PC-3 (cell line): Measurements from ENCODE around the gene CHPF2. TPM values are rescaled to one million over a fixed set of nuclear protein-coding genes. Genes with fewer than 3 reads are reported as not detected.

ENCODE experiments used
- ATAC-seq: fragments of 200-7000 bp; cut with Tn5 transposase; 2 replicates; pipeline ENCODE4 v1.9.1; 2020; ENCODE audit warnings: mild to moderate bottlenecking, moderate library complexity
- BruUV-seq: library from RNA; stranded (reverse); fragments of 400-500 nt; replicated peaks from 2 replicates; lab custom pipeline; 2021; lab: Mats Ljungman, UMichigan
- CTCF ChIA-PET: fragments of 300-600 bp; sonication (Branson Sonifier 250); formaldehyde crosslinking; loops from one replicate; lab custom pipeline; 2022; ENCODE audit warnings: antibody characterized with exemption; lab: Charles Lee
- POLR2A ChIA-PET: fragments of 300-600 bp; sonication (Branson Sonifier 250); formaldehyde crosslinking; loops from one replicate; lab custom pipeline; 2022; ENCODE audit warnings: antibody characterized with exemption; ENCODE audit not compliant: unreplicated experiment; lab: Charles Lee
- DNase-seq: peaks from one replicate; pipeline ENCODE4 v3.0.0-alpha.2; 2015
- H2AFZ ChIP-seq: fragments of 300-600 bp; sonication (generic); 2 replicates; pipeline ENCODE4 v1.6.0; 2016; ENCODE audit warnings: antibody characterized with exemption, low read length
- H3F3A ChIP-seq: fragments of 300-600 bp; sonication (generic); one replicate; pipeline ENCODE4 v1.6.0; 2017; ENCODE audit warnings: antibody characterized with exemption, low read length, control low read depth, mild to moderate bottlenecking; ENCODE audit not compliant: unreplicated experiment
- H3K27ac ChIP-seq: fragments of 300-600 bp; sonication (generic); 2 replicates; pipeline ENCODE4 v1.5.1; 2016; ENCODE audit warnings: mild to moderate bottlenecking, low read length
- H3K27me3 ChIP-seq: fragments of 300-600 bp; sonication (generic); 2 replicates; pipeline ENCODE4 v1.6.1; 2016; ENCODE audit warnings: low read length, mixed read lengths
- H3K36me3 ChIP-seq: fragments of 300-600 bp; sonication (generic); 2 replicates; pipeline ENCODE4 v1.6.1; 2016; ENCODE audit warnings: low read depth, mixed run types, low read length, mixed read lengths
- H3K4me1 ChIP-seq: fragments of 300-600 bp; sonication (generic); 2 replicates; pipeline ENCODE4 v1.5.1; 2016; ENCODE audit warnings: low read length; ENCODE audit not compliant: insufficient read depth
- H3K4me2 ChIP-seq: fragments of 300-600 bp; sonication (generic); 2 replicates; pipeline ENCODE4 v1.6.0; 2016; ENCODE audit warnings: low read length
- H3K4me3 ChIP-seq: fragments of 300-600 bp; sonication (generic); 2 replicates; pipeline ENCODE4 v1.5.1; 2016; ENCODE audit warnings: mild to moderate bottlenecking, low read length, mixed read lengths
- H3K79me2 ChIP-seq: fragments of 300-600 bp; sonication (generic); 2 replicates; pipeline ENCODE4 v1.6.1; 2017; ENCODE audit warnings: low read length, mixed read lengths
- H3K9ac ChIP-seq: fragments of 300-600 bp; sonication (generic); 2 replicates; pipeline ENCODE4 v1.6.0; 2016; ENCODE audit warnings: mild to moderate bottlenecking, low read length
- H3K9me2 ChIP-seq: fragments of 300-600 bp; sonication (generic); replicated peaks from 2 replicates; pipeline ENCODE4 v1.6.1; 2016; ENCODE audit warnings: mixed run types, low read length, mixed read lengths
- H3K9me3 ChIP-seq: fragments of 300-600 bp; sonication (generic); 2 replicates; pipeline ENCODE4 v1.6.1; 2016; ENCODE audit warnings: low read length, mixed read lengths
- H4K20me1 ChIP-seq: fragments of 300-600 bp; sonication (generic); 2 replicates; pipeline ENCODE4 v1.6.1; 2016; ENCODE audit warnings: low read length, mixed read lengths
- CTCF ChIP-seq: fragments of 300-600 bp; sonication (generic); conservative IDR thresholded peaks from 2 replicates; pipeline ENCODE4 v1.5.1; 2017; ENCODE audit warnings: antibody characterized with exemption, low read depth, mild to moderate bottlenecking, low read length
- EZH2 ChIP-seq: fragments of 300-600 bp; sonication (generic); IDR thresholded peaks from one replicate; pipeline ENCODE4 v1.6.1; 2017; ENCODE audit warnings: antibody characterized with exemption, mild to moderate bottlenecking, low read length; ENCODE audit not compliant: unreplicated experiment
- EZH2phosphoT487 ChIP-seq: fragments of 300-600 bp; sonication (generic); IDR thresholded peaks from 2 replicates; pipeline ENCODE4 v1.6.1; 2018; ENCODE audit warnings: mild to moderate bottlenecking, antibody characterized with exemption, low read length, borderline replicate concordance
- intact Hi-C: fragments of 100-400 bp; cut with micrococcal nuclease; formaldehyde crosslinking; loops from 2 replicates; pipeline ENCODE4 v1.9.0; 2023
- total RNA-seq: library from RNA; depleted of rRNA; stranded (reverse); fragments of >200 nt; gene quantifications from 2 replicates; pipeline ENCODE4 v1.2.3, GENCODE V29; 2014

CHPF2 gene
- total RNA-seq, 1 experiment from 2014 or later, result 30.1 TPM

- H3K4me2 ChIP-seq, result peak overlapping the region; percentile 93
- H3K27me3 ChIP-seq, result 0 out of 2 replicates have a peak, but pooled peaks cover 3% of the 10 kb centered on the region
- no peaks in the 10 kb centered on the region for H3K9me2 ChIP-seq
- CTCF ChIA-PET, result no interaction called here
- H3K9ac ChIP-seq, result peak overlapping the region; percentile 54
- no peaks in the 10 kb centered on the region for H3K36me3 ChIP-seq
- BruUV-seq, result TSS peak; percentile 28
- peak overlapping the region; percentile 87 for H2AFZ ChIP-seq
- peak; percentile 51 for ATAC-seq
- H4K20me1 ChIP-seq, result no peaks in the 10 kb centered on the region
- POLR2A ChIA-PET, result interaction anchor here (0.6 kb wide), 1 partner anchor 75 kb away, joined by 3 read pairs; no protein-coding TSS in a partner anchor
- peak overlapping the region; percentile 69 for H3K4me3 ChIP-seq
- DNase-seq, result peak; percentile 29
- peaks cover 4% of the 10 kb centered on the region for H3K4me1 ChIP-seq
- H3F3A ChIP-seq, result no peaks in the 10 kb centered on the region
- no peak overlapping the region for H3K27ac ChIP-seq
- intact Hi-C loops, result no loop called here
- H3K79me2 ChIP-seq, result no peaks in the 10 kb centered on the region
- H3K9me3 ChIP-seq, result no peaks in the 10 kb centered on the region
- TF ChIP-seq CTCF (no peak), EZH2phosphoT487 (no peak), EZH2 (no peak)
Observed at GRCh38 chr7:151251689-151252560, 19.6 kb downstream of the CHPF2 start.

GRCh38 chr7:151252561-151252835 is 20.2 kb downstream of the CHPF2 start:
- intact Hi-C loops, result no loop called here

More at GRCh38 chr7:151252561-151252835, 20.2 kb downstream of the CHPF2 start:
- no peaks in the 10 kb centered on the region for H3K36me3 ChIP-seq
- H3K4me1 ChIP-seq, result peaks cover 4% of the 10 kb centered on the region
- no peak overlapping the region for H3K9ac ChIP-seq
- H3K9me2 ChIP-seq, result no peaks in the 10 kb centered on the region
- H3K27ac ChIP-seq, result no peak overlapping the region
- ATAC-seq (no peak), DNase-seq (no peak)
- no peaks in the 10 kb centered on the region for H3K9me3 ChIP-seq
- no TSS peak for BruUV-seq
- POLR2A ChIA-PET, result interaction anchor here (0.6 kb wide), 1 partner anchor 76 kb away, joined by 3 read pairs; no protein-coding TSS in a partner anchor
- 0 out of 2 replicates have a peak, but pooled peaks cover 3% of the 10 kb centered on the region for H3K27me3 ChIP-seq
- CTCF ChIA-PET, result no interaction called here
- no peaks in the 10 kb centered on the region for H4K20me1 ChIP-seq
- H3K4me3 ChIP-seq, result no peak overlapping the region; the same call in 1 of the 2 replicates
- H3F3A ChIP-seq, result no peaks in the 10 kb centered on the region
- no peak overlapping the region; the same call in 1 of the 2 replicates for H3K4me2 ChIP-seq
- H3K79me2 ChIP-seq, result no peaks in the 10 kb centered on the region
- TF ChIP-seq CTCF, result no peak
- TF ChIP-seq EZH2, result no peak
- TF ChIP-seq EZH2phosphoT487, result no peak
- no peak overlapping the region; the same call in 1 of the 2 replicates for H2AFZ ChIP-seq
